Transverse colon (tissue), 3 donors: Measurements from ENCODE around the gene DAZAP1.

Source experiments
- CTCF ChIP-seq, 5 experiments: fragments of 200-600 bp in 3 of 5; fragments of 450-650 bp in 2 of 5; sonication (generic) in 3 of 5; IDR thresholded peaks; 1 replicate in 2 of 5; 2 replicates in 3 of 5; pipeline ENCODE4 v1.5.1; 2016 to 2017; ENCODE audit warnings: antibody characterized with exemption in 5 of 5, inconsistent platforms in 3 of 5, mild to moderate bottlenecking in 2 of 5, moderate library complexity in 1 of 5
- EP300 ChIP-seq: sonication (generic); formaldehyde crosslinking; IDR thresholded peaks from one replicate; pipeline ENCODE4 v1.6.1; 2017; ENCODE audit warnings: antibody characterized with exemption, low read depth
- POLR2A ChIP-seq: fragments of 450-650 bp; IDR thresholded peaks from one replicate; pipeline ENCODE4 v1.6.1; 2016; ENCODE audit warnings: antibody characterized with exemption, mild to moderate bottlenecking, moderate library complexity

GRCh38 chr19:1400281-1401137 lies 6.9 kb upstream of the DAZAP1 start:
- TF ChIP-seq CTCF (IDR thresholded peaks at IDR 0.05) (no peak), EP300 (no peak), POLR2A (no peak)
